Neural cell (in vitro differentiated cells): ENCODE measurements around the gene EML5. TPM values are rescaled to one million over a fixed set of nuclear protein-coding genes. Genes with fewer than 3 reads are reported as not detected.

ENCODE experiments used
- H2AFZ ChIP-seq: fragments of 200-600, 300-800 bp; sonication (generic), shearing (Covaris generic); 2 replicates; pipeline ENCODE4 v1.6.0; 2014; ENCODE audit warnings: low read depth, mild to moderate bottlenecking, antibody characterized with exemption, low read length, moderate library complexity
- H3F3A ChIP-seq: fragments of 200-600 bp; shearing (Covaris generic); 2 replicates; pipeline ENCODE4 v1.6.1; 2016; ENCODE audit warnings: mild to moderate bottlenecking, moderate library complexity, mixed read lengths, antibody characterized with exemption, low read length; ENCODE audit not compliant: insufficient read depth, poor library complexity, severe bottlenecking
- H3K27ac ChIP-seq: fragments of 200-600, 300-800 bp; sonication (generic), shearing (Covaris generic); 2 replicates; pipeline ENCODE4 v1.5.1; 2014; ENCODE audit warnings: mild to moderate bottlenecking, low read length, moderate library complexity
- H3K27me3 ChIP-seq: fragments of 300-800, 200-600 bp; sonication (generic), shearing (Covaris generic); 2 replicates; pipeline ENCODE4 v1.6.0; 2014; ENCODE audit warnings: mild to moderate bottlenecking, low read depth, low read length, moderate library complexity; ENCODE audit not compliant: insufficient read depth
- H3K36me3 ChIP-seq: fragments of 300-800, 200-600 bp; sonication (generic), shearing (Covaris generic); 2 replicates; pipeline ENCODE4 v1.5.1; 2014; ENCODE audit warnings: mild to moderate bottlenecking, antibody characterized with exemption, low read length, moderate library complexity; ENCODE audit not compliant: insufficient read depth
- H3K4me2 ChIP-seq: fragments of 300-800, 200-600 bp; sonication (generic), shearing (Covaris generic); 2 replicates; pipeline ENCODE4 v1.6.0; 2014; ENCODE audit warnings: mild to moderate bottlenecking, low read length
- H3K4me3 ChIP-seq: fragments of 300-800, 200-600 bp; sonication (generic), shearing (Covaris generic); 2 replicates; pipeline ENCODE4 v1.5.1; 2014; ENCODE audit warnings: mild to moderate bottlenecking, low read length, moderate library complexity
- H3K79me2 ChIP-seq: fragments of 200-600 bp; shearing (Covaris generic); replicated peaks from 2 replicates; pipeline ENCODE4 v1.6.0; 2014; ENCODE audit warnings: mild to moderate bottlenecking, low read length, moderate library complexity; ENCODE audit not compliant: insufficient read depth
- H3K9ac ChIP-seq: fragments of 300-800, 200-600 bp; sonication (generic), shearing (Covaris generic); 2 replicates; pipeline ENCODE4 v1.6.1; 2016; ENCODE audit warnings: mild to moderate bottlenecking, low read length, mixed read lengths
- H3K9me2 ChIP-seq: fragments of 200-600 bp; shearing (Covaris generic); 2 replicates; pipeline ENCODE4 v1.6.1; 2016; ENCODE audit warnings: mild to moderate bottlenecking, low read length, mixed read lengths; ENCODE audit not compliant: insufficient read depth
- H3K9me3 ChIP-seq: fragments of 200-600, 300-800 bp; sonication (generic), shearing (Covaris generic); 2 replicates; pipeline ENCODE4 v1.6.1; 2016; ENCODE audit warnings: mild to moderate bottlenecking, mixed run types, low read length, moderate library complexity, mixed read lengths
- H4K20me1 ChIP-seq: fragments of 200-600 bp; shearing (Covaris generic); 2 replicates; pipeline ENCODE4 v1.6.1; 2016; ENCODE audit warnings: mild to moderate bottlenecking, mixed run types; ENCODE audit not compliant: insufficient read depth
- CTCF ChIP-seq: fragments of 450-650 bp; IDR thresholded peaks from 2 replicates; pipeline ENCODE4 v1.5.1; 2014; ENCODE audit warnings: antibody characterized with exemption, mild to moderate bottlenecking, moderate library complexity; ENCODE audit not compliant: poor library complexity, severe bottlenecking
- EP300 ChIP-seq: fragments of 450-650 bp; conservative IDR thresholded peaks from 2 replicates; pipeline ENCODE4 v1.6.1; 2014; ENCODE audit warnings: antibody characterized with exemption, mild to moderate bottlenecking, moderate library complexity; ENCODE audit not compliant: poor library complexity, severe bottlenecking
- EZH2 ChIP-seq: fragments of 200-600, 300-800 bp; shearing (Covaris generic), sonication (generic); IDR thresholded peaks from 2 replicates; pipeline ENCODE4 v1.6.1; 2014; ENCODE audit warnings: antibody characterized with exemption, low read length, borderline replicate concordance, mild to moderate bottlenecking; ENCODE audit not compliant: insufficient read depth, poor library complexity, severe bottlenecking
- MXI1 ChIP-seq: fragments of 450-650 bp; conservative IDR thresholded peaks from 2 replicates; pipeline ENCODE4 v1.6.1; 2014; ENCODE audit warnings: antibody characterized with exemption, mild to moderate bottlenecking; ENCODE audit not compliant: poor library complexity, severe bottlenecking
- POLR2AphosphoS5 ChIP-seq: IDR thresholded peaks from 2 replicates; pipeline ENCODE4 v1.6.1; 2012
- RAD21 ChIP-seq: fragments of 450-650 bp; conservative IDR thresholded peaks from 2 replicates; pipeline ENCODE4 v1.6.1; 2014; ENCODE audit warnings: antibody characterized with exemption, mild to moderate bottlenecking, moderate library complexity
- REST ChIP-seq: IDR thresholded peaks from 2 replicates; pipeline ENCODE4 v1.6.1; 2012; ENCODE audit warnings: borderline replicate concordance
- SMC3 ChIP-seq: fragments of 450-650 bp; conservative IDR thresholded peaks from 2 replicates; pipeline ENCODE4 v1.6.1; 2014; ENCODE audit warnings: antibody characterized with exemption, mild to moderate bottlenecking, moderate library complexity; ENCODE audit not compliant: poor library complexity
- TAF1 ChIP-seq: IDR thresholded peaks from 2 replicates; pipeline ENCODE4 v1.6.1; 2012; ENCODE audit warnings: low read depth
- polyA plus RNA-seq: library from polyadenylated mRNA; depleted of rRNA; stranded (reverse); fragments of >200 nt; gene quantifications from 2 replicates; pipeline ENCODE4 v1.2.3, GENCODE V29; 2014

Gene EML5
- polyA plus RNA-seq, 1 donor from 2014 or later, result 27.5 TPM

- TF ChIP-seq EP300, result no peak
- TF ChIP-seq MXI1, result no peak
- TF ChIP-seq POLR2AphosphoS5, result no peak
- no peak for TF ChIP-seq REST
- no peak for TF ChIP-seq CTCF
- Histone ChIP-seq H3K36me3 (peaks cover 15% of the 10 kb centered on the region), H3K9me2 (no peaks in the 10 kb centered on the region), H3K27ac (no peak overlapping the region), H3K4me3 (no peak overlapping the region), H3K9ac (no peak overlapping the region), H3K9me3 (no peaks in the 10 kb centered on the region), H4K20me1 (no peaks in the 10 kb centered on the region), H2AFZ (no peak overlapping the region), H3K27me3 (no peaks in the 10 kb centered on the region), H3K4me2 (no peak overlapping the region), H3K79me2 (peaks cover 3% of the 10 kb centered on the region), H3F3A (no peaks in the 10 kb centered on the region)
These were observed 208.3 kb downstream of the EML5 start for GRCh38 chr14:88584451-88584850.

GRCh38 chr14:88576222-88576621 lies 216.5 kb downstream of the EML5 start:
- Histone ChIP-seq H3K9me2 (no peaks in the 10 kb centered on the region), H3F3A (no peaks in the 10 kb centered on the region), H4K20me1 (no peaks in the 10 kb centered on the region), H3K36me3 (peaks cover 11% of the 10 kb centered on the region), H3K27me3 (no peaks in the 10 kb centered on the region), H3K4me3 (no peak overlapping the region), H3K4me2 (no peak overlapping the region), H3K79me2 (peaks cover 3% of the 10 kb centered on the region), H3K27ac (no peak overlapping the region), H2AFZ (no peak overlapping the region), H3K9me3 (no peaks in the 10 kb centered on the region), H3K9ac (no peak overlapping the region)
- TF ChIP-seq MXI1 (no peak), SMC3 (no peak), CTCF (no peak), EZH2 (no peak), POLR2AphosphoS5 (no peak), EP300 (no peak), RAD21 (no peak), REST (no peak), TAF1 (no peak)
